HepG2 (cell line): Measurements from ENCODE around the gene RAD21L1. TPM values are rescaled to one million over a fixed set of nuclear protein-coding genes. Genes with fewer than 3 reads are reported as not detected.

Experiments
- ATAC-seq: fragments of 200-7000 bp; cut with Tn5 transposase; 3 replicates; pipeline ENCODE4 v1.9.1; 2020; ENCODE audit warnings: mild to moderate bottlenecking, moderate library complexity
- BruUV-seq: library from RNA; stranded (reverse); fragments of 400-500 nt; replicated peaks from 2 replicates; lab custom pipeline; 2021; lab: Mats Ljungman, UMichigan
- CTCF ChIA-PET: fragments of 300-600 bp; formaldehyde crosslinking; extraction: SDS; loops from one replicate; lab custom pipeline; 2021; ENCODE audit warnings: low total read pairs, inconsistent platforms, low intra/inter-chr PET ratio; lab: Yijun Ruan, JAX
- POLR2A ChIA-PET: fragments of 350-600 bp; sonication (Branson Sonifier 250); formaldehyde crosslinking; loops from one replicate; lab custom pipeline; 2020; ENCODE audit warnings: antibody characterized with exemption, inconsistent platforms; lab: Yijun Ruan, JAX
- DNase-seq: peaks from one replicate; pipeline ENCODE4 v3.0.0-alpha.2; 2015; ENCODE audit warnings: low spot score
- FAIRE-seq: peaks from 3 replicates; lab custom pipeline; 2011; peaks lifted over from hg19 to GRCh38; lab: Jason Lieb, UNC
- H2AFZ ChIP-seq: one replicate; pipeline ENCODE4 v1.6.1; 2011; ENCODE audit warnings: low read length, inconsistent platforms
- H3K27ac ChIP-seq: fragments of 300-600 bp; 3 replicates; pipeline ENCODE4 v1.8.0; 2011; ENCODE audit warnings: mixed run types, mild to moderate bottlenecking, mixed read lengths, low read length, inconsistent platforms; ENCODE audit not compliant: insufficient read depth; ENCODE audit errors: extremely low read length
- H3K27me3 ChIP-seq, 2 experiments: fragments of 200-600 bp in 1 of 2; 2 replicates in 1 of 2; 3 replicates in 1 of 2; pipeline versions ENCODE4 v1.6.0 to v1.8.0; 2011; ENCODE audit warnings: low read length in 2 of 2, mild to moderate bottlenecking in 2 of 2, moderate library complexity in 2 of 2, inconsistent platforms in 1 of 2; ENCODE audit not compliant: insufficient read depth in 2 of 2, control insufficient read depth in 1 of 2
- H3K36me3 ChIP-seq, 2 experiments: fragments of 200-600 bp in 1 of 2; replicated peaks in 1 of 2; 2 replicates in 1 of 2; 3 replicates in 1 of 2; pipeline versions ENCODE4 v1.5.1 to v1.8.0; 2011; ENCODE audit warnings: low read length in 2 of 2, inconsistent platforms in 1 of 2; ENCODE audit not compliant: insufficient read depth in 2 of 2, control insufficient read depth in 1 of 2
- H3K4me1 ChIP-seq: 2 replicates; pipeline ENCODE4 v1.5.1; 2012; ENCODE audit warnings: low read length, inconsistent platforms; ENCODE audit not compliant: insufficient read depth
- H3K4me2 ChIP-seq: 2 replicates; pipeline ENCODE4 v1.6.0; 2011; ENCODE audit warnings: low read depth, low read length, inconsistent platforms
- H3K4me3 ChIP-seq, 3 experiments: fragments of 200-600 bp in 1 of 3; sonication (generic), shearing (Covaris generic) in 1 of 3; replicated peaks in 1 of 3; 2 replicates each; pipeline ENCODE4 v1.5.1; 2011 to 2016; ENCODE audit warnings: low read length in 3 of 3, inconsistent platforms in 2 of 3, low read depth in 2 of 3, mild to moderate bottlenecking in 2 of 3, control low read depth in 1 of 3, mixed read lengths in 1 of 3; ENCODE audit not compliant: insufficient read depth in 1 of 3
- H3K79me2 ChIP-seq: one replicate; pipeline ENCODE4 v1.6.1; 2011; ENCODE audit warnings: low read length, inconsistent platforms; ENCODE audit not compliant: insufficient read depth
- H3K9ac ChIP-seq: 2 replicates; pipeline ENCODE4 v1.6.0; 2011; ENCODE audit warnings: mild to moderate bottlenecking, low read depth, low read length, inconsistent platforms; ENCODE audit not compliant: insufficient read depth
- H3K9me3 ChIP-seq: 2 replicates; pipeline ENCODE4 v1.5.1; 2012; ENCODE audit warnings: mild to moderate bottlenecking, low read length
- H4K20me1 ChIP-seq: 2 replicates; pipeline ENCODE4 v1.6.0; 2011; ENCODE audit warnings: inconsistent platforms, mild to moderate bottlenecking, low read length, moderate library complexity; ENCODE audit not compliant: insufficient read depth
- GFI1 ChIP-seq: sonication (generic); formaldehyde crosslinking; IDR thresholded peaks from 2 replicates; pipeline ENCODE4 v1.5.0; 2020; ENCODE audit warnings: missing genetic modification reagents, mild to moderate bottlenecking, borderline replicate concordance
- NAIF1 ChIP-seq: sonication (generic); formaldehyde crosslinking; IDR thresholded peaks from 2 replicates; pipeline ENCODE4 v1.5.0; 2020; ENCODE audit warnings: mild to moderate bottlenecking, missing genetic modification reagents, borderline replicate concordance
- SNAPC4 ChIP-seq: sonication (generic); formaldehyde crosslinking; IDR thresholded peaks from 2 replicates; pipeline ENCODE4 v1.4.0; 2020; ENCODE audit warnings: mild to moderate bottlenecking, missing genetic modification reagents
- ZNF318 ChIP-seq: sonication (generic); formaldehyde crosslinking; IDR thresholded peaks from 2 replicates; pipeline ENCODE4 v1.4.0; 2020; ENCODE audit warnings: mild to moderate bottlenecking, missing genetic modification reagents
- ZNF547 ChIP-seq: sonication (generic); formaldehyde crosslinking; IDR thresholded peaks from 2 replicates; pipeline ENCODE4 v1.5.1; 2020; ENCODE audit warnings: mild to moderate bottlenecking, missing genetic modification reagents
- ZNF883 ChIP-seq: sonication (generic); formaldehyde crosslinking; IDR thresholded peaks from 2 replicates; pipeline ENCODE4 v1.5.1; 2020; ENCODE audit warnings: mild to moderate bottlenecking, missing genetic modification reagents; ENCODE audit errors: not compliant biosample characterization
- WGBS: methylation state at CpG from one replicate; pipeline ENCODE4 v1.1.6; 2017; ENCODE audit warnings: low lambda C conversion rate; 5-methylcytosine and 5-hydroxymethylcytosine counted together
- in situ Hi-C: cut with HindIII; loops from 2 replicates; pipeline ENCODE4 v1.10.0; 2017; ENCODE audit warnings: low pct_unique_long_range_greater_than_20kb; ENCODE audit not compliant: extremely low pct_ligation_motif_present
- intact Hi-C: fragments of 100-400 bp; cut with micrococcal nuclease; formaldehyde crosslinking; loops from one replicate; pipeline ENCODE4 v1.10.0; 2022; ENCODE audit not compliant: unreplicated experiment
- polyA plus RNA-seq, 8 experiments: library from polyadenylated mRNA; depleted of rRNA in 3 of 8; stranded (reverse) in 7 of 8; unstranded in 1 of 8; fragments of >200 nt; fragmentation: Illumina TruSeq in 4 of 8; extraction: Trizol in 4 of 8; gene quantifications; 2 replicates each; pipeline versions ENCODE4 v1.2.1 to v1.2.3, GENCODE V29; 2011 to 2016; ENCODE audit warnings: low read depth in 4 of 8, missing spikeins in 1 of 8, mixed read lengths in 1 of 8; ENCODE audit not compliant: insufficient read depth in 1 of 8
- total RNA-seq, 5 experiments: library from RNA; depleted of rRNA; stranded (reverse); fragments of >200 nt; fragmentation: Illumina TruSeq; extraction: Trizol; gene quantifications; 2 replicates each; pipeline ENCODE4 v1.2.3, GENCODE V29; 2016; ENCODE audit warnings: low read depth in 1 of 5

Gene RAD21L1
- total and polyA plus RNA-seq, 2 of the 13 experiments (the other 11 are each of a cell fraction or from before 2014, with no cell fraction given): not detected

- intact Hi-C loops: loop anchor here (10.0 kb wide), 1 partner anchor 414 kb away; no protein-coding TSS in a partner anchor
Observed at GRCh38 chr20:1298888-1299511, 73.2 kb downstream of the RAD21L1 start.

More at GRCh38 chr20:1298888-1299511, 73.2 kb downstream of the RAD21L1 start:
- no peak overlapping the region for H3K9ac ChIP-seq
- POLR2A ChIA-PET: no interaction called here
- in situ Hi-C loops: no loop called here
- 26% methylated on average over 10 of the region's 10 CpGs for WGBS
- H3K27ac ChIP-seq: no peak overlapping the region
- no peak for DNase-seq
- no peak overlapping the region for H3K4me3 ChIP-seq
- H3K79me2 ChIP-seq: no peaks in the 10 kb centered on the region
- CTCF ChIA-PET: no interaction called here
- H3K4me2 ChIP-seq: no peak overlapping the region
- no peaks in the 10 kb centered on the region for H3K36me3 ChIP-seq
- peaks cover 8 to 60% of the 10 kb centered on the region in 2 experiments; a peak in 3 of 5 replicates for H3K27me3 ChIP-seq
- H3K4me1 ChIP-seq: no peaks in the 10 kb centered on the region
- no peak for ATAC-seq
- no peak for TF ChIP-seq GFI1 (CRISPR knock-in tag)
- TF ChIP-seq ZNF547: 0 out of 2 replicates have a peak, but pooled peaks have one; percentile 37
- TF ChIP-seq NAIF1: no peak
- no peak for TF ChIP-seq ZNF318 (CRISPR knock-in tag)
- peak; percentile 27 for TF ChIP-seq ZNF883 (CRISPR knock-in tag)
- TF ChIP-seq SNAPC4: no peak
- TF ChIP-seq, all 625 proteins: peak for 2
- Histone ChIP-seq H3K9me3 (no peaks in the 10 kb centered on the region), H2AFZ (no peak overlapping the region), H4K20me1 (no peaks in the 10 kb centered on the region)
- FAIRE-seq: no peak
- BruUV-seq: no TSS peak
